Dendritic cell treated with granulocyte-macrophage colony-stimulating factor and Interleukin-4, amounts not matched to agents 40 ng/mL and 50 ng/mL, for 4 days (primary cell): ENCODE measurements around the gene KRT75.
"Not testable (repeated sequence)": the region's sequence is repeated elsewhere in the genome, so short reads cannot be mapped to it uniquely, and the experiment has no call there.

Source experiments
- H3K27ac Mint-ChIP-seq: one replicate; pipeline ENCODE4 v1.8.0; 2022; ENCODE audit warnings: mild to moderate bottlenecking, mixed read lengths
- H3K27me3 Mint-ChIP-seq: one replicate; pipeline ENCODE4 v1.8.0; 2022; ENCODE audit warnings: mild to moderate bottlenecking, mixed read lengths
- H3K36me3 Mint-ChIP-seq: one replicate; pipeline ENCODE4 v1.8.0; 2022; ENCODE audit warnings: low read depth, mixed read lengths
- H3K4me1 Mint-ChIP-seq: one replicate; pipeline ENCODE4 v1.8.0; 2022; ENCODE audit warnings: low read depth, mixed read lengths
- H3K4me3 Mint-ChIP-seq: one replicate; pipeline ENCODE4 v1.8.0; 2022; ENCODE audit warnings: mild to moderate bottlenecking, moderate library complexity, mixed read lengths
- H3K9me3 Mint-ChIP-seq: one replicate; pipeline ENCODE4 v1.8.0; 2022; ENCODE audit warnings: mixed read lengths
- intact Hi-C: fragments of 100-400 bp; cut with micrococcal nuclease; formaldehyde crosslinking; loops from one replicate; pipeline ENCODE4 v1.15.0; 2022

The KRT75 gene

GRCh38 chr12:52434081-52434733 lies at the start of gene KRT75:
KRT75 (minus strand) TSS chr12:52434371; CDS start chr12:52434304, 67 bp downstream.
- Mint-ChIP-seq H3K9me3 (no peaks in the 10 kb centered on the region), H3K27me3 (peaks cover 4% of the 10 kb centered on the region), H3K36me3 (no peaks in the 10 kb centered on the region), H3K27ac (no peak within 1 kb of the TSS), H3K4me3 (no peak within 1 kb of the TSS), H3K4me1 (no peaks in the 10 kb centered on the region)
- intact Hi-C loops = no loop called here

- H3K27me3 Mint-ChIP-seq = peaks cover 19% of the 10 kb centered on the region
- no peak overlapping the region for H3K4me3 Mint-ChIP-seq
- no peaks in the 10 kb centered on the region for H3K4me1 Mint-ChIP-seq
- no peaks in the 10 kb centered on the region for H3K36me3 Mint-ChIP-seq
- intact Hi-C loops = no loop called here
- H3K9me3 Mint-ChIP-seq = peaks cover 6% of the 10 kb centered on the region
- no peak overlapping the region for H3K27ac Mint-ChIP-seq
Measured at GRCh38 chr12:52480073-52480472, 45.9 kb upstream of the KRT75 start.

GRCh38 chr12:52477651-52478050 lies 43.5 kb upstream of the KRT75 start:
- H3K9me3 Mint-ChIP-seq = no peaks in the 10 kb centered on the region
- H3K4me1 Mint-ChIP-seq = no peaks in the 10 kb centered on the region
- no peak overlapping the region for H3K4me3 Mint-ChIP-seq
- no peaks in the 10 kb centered on the region for H3K36me3 Mint-ChIP-seq
- intact Hi-C loops = no loop called here
- no peak overlapping the region for H3K27ac Mint-ChIP-seq
- H3K27me3 Mint-ChIP-seq = peaks cover 7% of the 10 kb centered on the region

- peaks cover 4% of the 10 kb centered on the region for H3K27me3 Mint-ChIP-seq
- H3K27ac Mint-ChIP-seq = no peak overlapping the region
- no peak overlapping the region for H3K4me3 Mint-ChIP-seq
- no peaks in the 10 kb centered on the region for H3K9me3 Mint-ChIP-seq
- H3K4me1 Mint-ChIP-seq = no peaks in the 10 kb centered on the region
- intact Hi-C loops = no loop called here
- H3K36me3 Mint-ChIP-seq = no peaks in the 10 kb centered on the region
Measured at GRCh38 chr12:52474212-52474611, 40.0 kb upstream of the KRT75 start.

- Mint-ChIP-seq H3K9me3 (no peaks in the 10 kb centered on the region), H3K27ac (no peak within 1 kb of the TSS), H3K27me3 (peaks cover 4% of the 10 kb centered on the region), H3K36me3 (no peaks in the 10 kb centered on the region), H3K4me1 (no peaks in the 10 kb centered on the region), H3K4me3 (no peak within 1 kb of the TSS)
- intact Hi-C loops = no loop called here
Measured at GRCh38 chr12:52473768-52474167, 39.6 kb upstream of the KRT75 start, which contains the start of gene KRT6C. KRT6C (minus strand) TSS chr12:52473805; CDS start chr12:52473737, 68 bp downstream.

GRCh38 chr12:52469853-52470252 lies 35.7 kb upstream of the KRT75 start:
- Mint-ChIP-seq H3K27ac (no peak overlapping the region), H3K27me3 (peaks cover 8% of the 10 kb centered on the region), H3K4me3 (no peak overlapping the region), H3K9me3 (no peaks in the 10 kb centered on the region), H3K4me1 (no peaks in the 10 kb centered on the region), H3K36me3 (no peaks in the 10 kb centered on the region)
- intact Hi-C loops = no loop called here

GRCh38 chr12:52464897-52465296 lies 30.7 kb upstream of the KRT75 start:
- Mint-ChIP-seq H3K36me3 (no peaks in the 10 kb centered on the region), H3K4me1 (no peaks in the 10 kb centered on the region), H3K27ac (no peak overlapping the region), H3K4me3 (no peak overlapping the region), H3K27me3 (peaks cover 19% of the 10 kb centered on the region), H3K9me3 (no peaks in the 10 kb centered on the region)
- intact Hi-C loops = no loop called here

GRCh38 chr12:52461693-52462092 lies 27.5 kb upstream of the KRT75 start:
- intact Hi-C loops = no loop called here
- Mint-ChIP-seq H3K27me3 (peaks cover 15% of the 10 kb centered on the region), H3K9me3 (no peaks in the 10 kb centered on the region), H3K27ac (no peak overlapping the region), H3K36me3 (no peaks in the 10 kb centered on the region), H3K4me3 (no peak overlapping the region), H3K4me1 (no peaks in the 10 kb centered on the region)

- peaks cover 9% of the 10 kb centered on the region for H3K27me3 Mint-ChIP-seq
- H3K4me3 Mint-ChIP-seq = no peak overlapping the region
- intact Hi-C loops = no loop called here
- no peaks in the 10 kb centered on the region for H3K36me3 Mint-ChIP-seq
- H3K9me3 Mint-ChIP-seq = no peaks in the 10 kb centered on the region
- no peaks in the 10 kb centered on the region for H3K4me1 Mint-ChIP-seq
- no peak overlapping the region for H3K27ac Mint-ChIP-seq
Measured at GRCh38 chr12:52458861-52459260, 24.7 kb upstream of the KRT75 start.

GRCh38 chr12:52455821-52456220 lies 21.6 kb upstream of the KRT75 start:
- H3K4me1 Mint-ChIP-seq = no peaks in the 10 kb centered on the region
- no peak overlapping the region for H3K4me3 Mint-ChIP-seq
- H3K27ac Mint-ChIP-seq = no peak overlapping the region
- peaks cover 1% of the 10 kb centered on the region for H3K27me3 Mint-ChIP-seq
- no peaks in the 10 kb centered on the region for H3K9me3 Mint-ChIP-seq
- H3K36me3 Mint-ChIP-seq = no peaks in the 10 kb centered on the region
- intact Hi-C loops = no loop called here

GRCh38 chr12:52454411-52455201 lies 20.4 kb upstream of the KRT75 start:
- intact Hi-C loops = no loop called here
- H3K4me1 Mint-ChIP-seq = no peaks in the 10 kb centered on the region
- H3K27me3 Mint-ChIP-seq = peaks cover 3% of the 10 kb centered on the region

GRCh38 chr12:52452101-52452500 lies 17.9 kb upstream of the KRT75 start, which contains the start of gene KRT6B:
KRT6B (minus strand) TSS chr12:52452146; CDS start chr12:52452078, 68 bp downstream.
- Mint-ChIP-seq H3K4me1 (no peaks in the 10 kb centered on the region), H3K27ac (no peak within 1 kb of the TSS), H3K9me3 (no peaks in the 10 kb centered on the region), H3K27me3 (peaks cover 5% of the 10 kb centered on the region), H3K4me3 (no peak within 1 kb of the TSS), H3K36me3 (no peaks in the 10 kb centered on the region)
- intact Hi-C loops = no loop called here

More at GRCh38 chr12:52454411-52455201, 20.4 kb upstream of the KRT75 start:
- Mint-ChIP-seq H3K36me3 (no peaks in the 10 kb centered on the region), H3K9me3 (no peaks in the 10 kb centered on the region), H3K27ac (no peak overlapping the region), H3K4me3 (no peak overlapping the region)

- Mint-ChIP-seq H3K9me3 (no peaks in the 10 kb centered on the region), H3K4me1 (no peaks in the 10 kb centered on the region), H3K4me3 (no peak overlapping the region), H3K36me3 (no peaks in the 10 kb centered on the region), H3K27me3 (peaks cover 11% of the 10 kb centered on the region), H3K27ac (no peak overlapping the region)
- intact Hi-C loops = no loop called here
Measured at GRCh38 chr12:52448228-52448627, 14.1 kb upstream of the KRT75 start.

GRCh38 chr12:52447196-52447595 lies 13.0 kb upstream of the KRT75 start:
- H3K4me3 Mint-ChIP-seq, H3K4me1 Mint-ChIP-seq, H3K9me3 Mint-ChIP-seq, intact Hi-C loops, H3K27ac Mint-ChIP-seq, H3K36me3 Mint-ChIP-seq: not testable (repeated sequence)
- peaks cover 18% of the 10 kb centered on the region for H3K27me3 Mint-ChIP-seq
